Measurements from ENCODE around the gene ZNF726.

Gene ZNF726

GRCh38 chr19:23904406-23904805, 10.3 kb upstream of the ZNF726 start:
- TF ChIP-seq TSHZ2 (CRISPR knock-in tag; IDR thresholded peaks at IDR 0.05) (no peak), PPARA (CRISPR knock-in tag; IDR thresholded peaks at IDR 0.05; ENCODE audit: borderline replicate concordance) (no peak), SNAI2 (CRISPR knock-in tag; IDR thresholded peaks at IDR 0.05) (no peak), ISL1 (CRISPR knock-in tag; IDR thresholded peaks at IDR 0.05) (no peak), ZC3H10 (CRISPR knock-in tag; IDR thresholded peaks at IDR 0.05) (no peak)
- ATAC-seq: no peak

- no peak for TF ChIP-seq PATZ1 (CRISPR knock-in tag; IDR thresholded peaks at IDR 0.05; ENCODE audit: borderline replicate concordance)
- no peak for TF ChIP-seq OSR1 (CRISPR knock-in tag; IDR thresholded peaks at IDR 0.05)
- TF ChIP-seq, protein P1, sequence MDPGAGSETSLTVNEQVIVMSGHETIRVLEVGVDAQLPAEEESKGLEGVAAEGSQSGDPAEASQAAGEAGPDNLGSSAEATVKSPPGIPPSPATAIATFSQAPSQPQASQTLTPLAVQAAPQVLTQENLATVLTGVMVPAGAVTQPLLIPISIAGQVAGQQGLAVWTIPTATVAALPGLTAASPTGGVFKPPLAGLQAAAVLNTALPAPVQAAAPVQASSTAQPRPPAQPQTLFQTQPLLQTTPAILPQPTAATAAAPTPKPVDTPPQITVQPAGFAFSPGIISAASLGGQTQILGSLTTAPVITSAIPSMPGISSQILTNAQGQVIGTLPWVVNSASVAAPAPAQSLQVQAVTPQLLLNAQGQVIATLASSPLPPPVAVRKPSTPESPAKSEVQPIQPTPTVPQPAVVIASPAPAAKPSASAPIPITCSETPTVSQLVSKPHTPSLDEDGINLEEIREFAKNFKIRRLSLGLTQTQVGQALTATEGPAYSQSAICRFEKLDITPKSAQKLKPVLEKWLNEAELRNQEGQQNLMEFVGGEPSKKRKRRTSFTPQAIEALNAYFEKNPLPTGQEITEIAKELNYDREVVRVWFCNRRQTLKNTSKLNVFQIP (CRISPR knock-in tag; IDR thresholded peaks at IDR 0.05; ENCODE audit: borderline replicate concordance, low read depth): no peak
- no peak for TF ChIP-seq ZFP30 (CRISPR knock-in tag; IDR thresholded peaks at IDR 0.05)
- no peak for TF ChIP-seq ISL1 (CRISPR knock-in tag; IDR thresholded peaks at IDR 0.05)
- TF ChIP-seq, protein P2, sequence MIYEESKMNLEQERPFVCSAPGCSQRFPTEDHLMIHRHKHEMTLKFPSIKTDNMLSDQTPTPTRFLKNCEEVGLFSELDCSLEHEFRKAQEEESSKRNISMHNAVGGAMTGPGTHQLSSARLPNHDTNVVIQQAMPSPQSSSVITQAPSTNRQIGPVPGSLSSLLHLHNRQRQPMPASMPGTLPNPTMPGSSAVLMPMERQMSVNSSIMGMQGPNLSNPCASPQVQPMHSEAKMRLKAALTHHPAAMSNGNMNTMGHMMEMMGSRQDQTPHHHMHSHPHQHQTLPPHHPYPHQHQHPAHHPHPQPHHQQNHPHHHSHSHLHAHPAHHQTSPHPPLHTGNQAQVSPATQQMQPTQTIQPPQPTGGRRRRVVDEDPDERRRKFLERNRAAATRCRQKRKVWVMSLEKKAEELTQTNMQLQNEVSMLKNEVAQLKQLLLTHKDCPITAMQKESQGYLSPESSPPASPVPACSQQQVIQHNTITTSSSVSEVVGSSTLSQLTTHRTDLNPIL (CRISPR knock-in tag; IDR thresholded peaks at IDR 0.05; ENCODE audit: low read depth): no peak
- TF ChIP-seq TSHZ2 (CRISPR knock-in tag; IDR thresholded peaks at IDR 0.05): no peak
- ATAC-seq: no peak
Measured at GRCh38 chr19:23905771-23906170, 8.9 kb upstream of the ZNF726 start.

- no peak for ATAC-seq
- TF ChIP-seq ZNF70 (CRISPR knock-in tag; IDR thresholded peaks at IDR 0.05) (no peak), TSHZ2 (CRISPR knock-in tag; IDR thresholded peaks at IDR 0.05) (no peak), RARB (CRISPR knock-in tag; IDR thresholded peaks at IDR 0.05) (no peak), CSDC2 (CRISPR knock-in tag; IDR thresholded peaks at IDR 0.05) (no peak), ZNF565 (CRISPR knock-in tag; conservative IDR thresholded peaks at IDR 0.05; ENCODE audit: low read depth) (no peak), ZC3H10 (CRISPR knock-in tag; IDR thresholded peaks at IDR 0.05) (no peak), ZFP3 (CRISPR knock-in tag; IDR thresholded peaks at IDR 0.05) (no peak), CSRNP3 (CRISPR knock-in tag; IDR thresholded peaks at IDR 0.05) (no peak), ESRRG (CRISPR knock-in tag; IDR thresholded peaks at IDR 0.05) (no peak), SNAI2 (CRISPR knock-in tag; IDR thresholded peaks at IDR 0.05) (no peak), BACH2 (CRISPR knock-in tag; IDR thresholded peaks at IDR 0.05; ENCODE audit: borderline replicate concordance) (no peak), ISL1 (CRISPR knock-in tag; IDR thresholded peaks at IDR 0.05) (no peak)
Measured at GRCh38 chr19:23906835-23907234, 7.9 kb upstream of the ZNF726 start.

Measured in SK-N-SH treated with all-trans-retinoic acid at 6 μM for 48 hours (cell line).